Ovary (tissue), 9 donors: ENCODE data around the gene GAPT. TPM values are rescaled to one million over a fixed set of nuclear protein-coding genes. Genes with fewer than 3 reads are reported as not detected.

Experiments
- DNase-seq, 5 donors: peaks; one replicate each; pipeline ENCODE4 v3.0.0-alpha.2; 2019 to 2020
- H3K27ac ChIP-seq, 2 donors: fragments of 200-600 bp; one replicate each; pipeline versions ENCODE4 v1.5.1 to v1.8.0; 2019 to 2022
- H3K27me3 ChIP-seq: fragments of 200-600 bp; one replicate; pipeline ENCODE4 v1.8.0; 2022
- H3K36me3 ChIP-seq: fragments of 200-600 bp; sonication (generic); one replicate; pipeline ENCODE4 v1.5.1; 2019
- H3K4me1 ChIP-seq: one replicate; pipeline ENCODE4 v1.8.1; 2013; ENCODE audit warnings: mild to moderate bottlenecking, moderate library complexity; ENCODE audit not compliant: insufficient read depth
- H3K4me3 ChIP-seq: fragments of 200-600 bp; sonication (generic); one replicate; pipeline ENCODE4 v1.5.1; 2017
- H3K9me3 ChIP-seq, 2 donors: fragments of 200-600 bp in 1 of 2; sonication (generic) in 1 of 2; one replicate each; pipeline versions ENCODE4 v1.5.1 to v1.8.1; 2013 to 2019; ENCODE audit warnings: mild to moderate bottlenecking in 1 of 2, moderate library complexity in 1 of 2
- EP300 ChIP-seq: sonication (generic); formaldehyde crosslinking; IDR thresholded peaks from one replicate; pipeline ENCODE4 v1.6.1; 2017; ENCODE audit warnings: antibody characterized with exemption
- POLR2A ChIP-seq: fragments of 450-650 bp; IDR thresholded peaks from one replicate; pipeline ENCODE4 v1.6.1; 2017; ENCODE audit warnings: antibody characterized with exemption, mild to moderate bottlenecking, moderate library complexity
- WGBS, 3 donors: extraction: QIAGEN DNeasy Blood & Tissue Kit in 1 of 3; methylation state at CpG; one replicate each; pipeline versions ENCODE4 v1.1.5 to v1.1.7; 2013 to 2017; 5-methylcytosine and 5-hydroxymethylcytosine counted together
- intact Hi-C, 4 donors: fragments of 100-400 bp; cut with DNase I; formaldehyde crosslinking; loops; one replicate each; pipeline versions ENCODE4 v1.11.0 to v1.15.1; 2022 to 2023
- polyA plus RNA-seq, 2 donors: library from polyadenylated mRNA; stranded (reverse); fragments of 200-250 nt in 1 of 2; fragments of 350-450 nt in 1 of 2; fragmentation: Illumina TruSeq in 1 of 2; extraction: RNeasy Lipid Tissue Mini Kit (QIAGEN cat#74804) in 1 of 2; gene quantifications; one replicate each; pipeline ENCODE4 v1.2.3, GENCODE V29; 2013 to 2014
- total RNA-seq, 7 donors: library from RNA; depleted of rRNA in 2 of 7; stranded (reverse); fragments of >200 nt in 2 of 7; fragmentation: NEBNext Ultra II Directional in 3 of 7; extraction: Animal tissue kit (Norgen Biotek cat#: 25700) in 3 of 7; gene quantifications; one replicate each; pipeline versions ENCODE4 v1.1.0 to v1.2.4, GENCODE V29; 2016 to 2023
- TF ChIP-seq, protein P1 (sequence below), 3 donors: fragments of 450-650 bp in 2 of 3; fragments of 200-600 bp in 1 of 3; IDR thresholded peaks; one replicate each; pipeline versions ENCODE4 v1.5.1 to v1.8.0; 2016 to 2022; ENCODE audit warnings: antibody characterized with exemption in 3 of 3, mild to moderate bottlenecking in 1 of 3
- donor health status: DM: no; HTN: no; CAD: no; lungs with moderate emphysema.
- donor health status: DM: no; HTN: no; CAD: no.
- donor health status: Bipolar disorder and iron deficiency.
- donor health status: DM: yes; HTN: yes; CAD: no.
- donor health status: DM: no; HTN: no; CAD: no.
- donor health status: DM: yes; HTN: yes; CAD: no.

Gene GAPT
- total and polyA plus RNA-seq, 9 donors: 0.07 to 2.2 (median 0.50) TPM; not detected in 1

DNA sequence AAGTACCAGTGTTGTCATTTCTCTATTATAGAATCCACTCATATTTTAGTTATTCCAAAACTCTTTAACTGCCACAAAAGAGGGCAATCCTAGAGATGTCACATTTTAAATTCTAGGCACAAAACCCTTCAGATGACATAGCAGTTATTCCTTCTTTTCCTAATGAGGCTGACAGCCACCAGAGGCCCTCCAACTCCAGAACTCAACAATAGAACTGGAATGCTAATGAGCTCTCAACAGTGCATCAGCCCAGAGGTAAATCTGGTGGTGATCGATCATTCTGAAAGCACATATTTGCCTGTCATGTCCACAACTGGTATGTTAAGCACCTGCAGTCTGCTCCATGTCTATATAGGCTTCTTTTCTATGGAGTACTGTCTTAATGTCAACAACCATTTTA is 51.5 kb downstream of the GAPT start:
- intact Hi-C loops: no loop called here
- DNase-seq: no peak
- 84 to 92% (median 91%) methylated on average over 1 of the region's 1 CpG for WGBS, 3 donors
- no peaks in the 10 kb centered on the region for H3K36me3 ChIP-seq
- no peak overlapping the region for H3K4me3 ChIP-seq
- TF ChIP-seq, protein P1, sequence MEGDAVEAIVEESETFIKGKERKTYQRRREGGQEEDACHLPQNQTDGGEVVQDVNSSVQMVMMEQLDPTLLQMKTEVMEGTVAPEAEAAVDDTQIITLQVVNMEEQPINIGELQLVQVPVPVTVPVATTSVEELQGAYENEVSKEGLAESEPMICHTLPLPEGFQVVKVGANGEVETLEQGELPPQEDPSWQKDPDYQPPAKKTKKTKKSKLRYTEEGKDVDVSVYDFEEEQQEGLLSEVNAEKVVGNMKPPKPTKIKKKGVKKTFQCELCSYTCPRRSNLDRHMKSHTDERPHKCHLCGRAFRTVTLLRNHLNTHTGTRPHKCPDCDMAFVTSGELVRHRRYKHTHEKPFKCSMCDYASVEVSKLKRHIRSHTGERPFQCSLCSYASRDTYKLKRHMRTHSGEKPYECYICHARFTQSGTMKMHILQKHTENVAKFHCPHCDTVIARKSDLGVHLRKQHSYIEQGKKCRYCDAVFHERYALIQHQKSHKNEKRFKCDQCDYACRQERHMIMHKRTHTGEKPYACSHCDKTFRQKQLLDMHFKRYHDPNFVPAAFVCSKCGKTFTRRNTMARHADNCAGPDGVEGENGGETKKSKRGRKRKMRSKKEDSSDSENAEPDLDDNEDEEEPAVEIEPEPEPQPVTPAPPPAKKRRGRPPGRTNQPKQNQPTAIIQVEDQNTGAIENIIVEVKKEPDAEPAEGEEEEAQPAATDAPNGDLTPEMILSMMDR (IDR thresholded peaks at IDR 0.05): no peak
- TF ChIP-seq POLR2A (no peak), EP300 (no peak)
- H3K9me3 ChIP-seq: no peaks in the 10 kb centered on the region
- H3K4me1 ChIP-seq: no peaks in the 10 kb centered on the region
- no peaks in the 10 kb centered on the region for H3K27me3 ChIP-seq
- no peak overlapping the region for H3K27ac ChIP-seq

DNA sequence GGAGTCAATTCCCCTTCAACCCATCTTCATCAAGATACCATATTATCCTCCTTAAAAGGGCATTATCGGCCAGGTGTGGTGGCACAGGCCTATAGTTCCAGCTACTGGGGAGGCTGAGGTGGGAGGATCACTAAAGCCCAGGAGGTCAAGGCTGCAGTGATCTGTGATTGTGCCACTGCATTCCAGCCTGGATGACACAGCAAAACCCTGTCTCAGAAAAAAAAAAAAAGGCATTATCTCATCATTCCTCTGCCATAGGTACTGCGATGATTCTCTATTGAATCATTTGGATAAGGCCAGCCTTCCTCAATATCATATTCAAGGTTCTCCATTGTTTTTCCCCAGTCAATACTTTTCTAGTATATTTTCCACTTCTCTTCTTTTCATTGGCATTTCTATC is 52.5 kb downstream of the GAPT start:
- H3K27ac ChIP-seq: no peak overlapping the region
- H3K36me3 ChIP-seq: no peaks in the 10 kb centered on the region
- no peaks in the 10 kb centered on the region for H3K27me3 ChIP-seq
- H3K4me1 ChIP-seq: no peaks in the 10 kb centered on the region
- H3K4me3 ChIP-seq: no peak overlapping the region
- TF ChIP-seq, protein P1 (IDR thresholded peaks at IDR 0.05): no peak
- no peak for TF ChIP-seq POLR2A
- intact Hi-C loops: no loop called here
- 84 to 92% (median 85%) methylated on average over 2 of the region's 2 CpGs for WGBS, 3 donors
- DNase-seq: no peak
- no peaks in the 10 kb centered on the region for H3K9me3 ChIP-seq

DNA sequence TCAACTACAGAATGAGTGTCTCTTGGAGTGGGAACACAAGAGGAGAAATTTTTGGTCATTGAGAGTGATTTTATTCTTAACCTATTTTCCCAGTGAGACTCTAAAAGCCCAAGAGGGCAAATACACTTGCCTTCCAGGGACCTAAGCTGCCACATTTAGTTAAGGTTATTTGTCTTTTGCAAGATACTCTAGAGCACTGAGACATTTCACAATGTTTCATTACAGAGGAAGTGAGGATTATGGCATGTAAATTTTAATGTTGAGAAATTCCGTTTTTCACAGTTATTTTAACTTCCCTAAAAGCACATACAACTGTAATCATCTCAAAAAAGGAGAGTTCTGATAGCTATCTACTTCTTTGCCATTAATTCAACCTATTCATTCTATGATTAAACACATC is 53.0 kb downstream of the GAPT start:
- TF ChIP-seq EP300 (no peak), POLR2A (no peak)
- TF ChIP-seq, protein P1 (IDR thresholded peaks at IDR 0.05): no peak
- WGBS, 3 donors: 62 to 79% (median 74%) methylated on average over 1 of the region's 1 CpG
- DNase-seq: no peak
- Histone ChIP-seq H3K36me3 (no peaks in the 10 kb centered on the region), H3K27ac (no peak overlapping the region), H3K9me3 (no peaks in the 10 kb centered on the region), H3K4me1 (no peaks in the 10 kb centered on the region), H3K4me3 (no peak overlapping the region), H3K27me3 (no peaks in the 10 kb centered on the region)
- intact Hi-C loops: no loop called here

DNA sequence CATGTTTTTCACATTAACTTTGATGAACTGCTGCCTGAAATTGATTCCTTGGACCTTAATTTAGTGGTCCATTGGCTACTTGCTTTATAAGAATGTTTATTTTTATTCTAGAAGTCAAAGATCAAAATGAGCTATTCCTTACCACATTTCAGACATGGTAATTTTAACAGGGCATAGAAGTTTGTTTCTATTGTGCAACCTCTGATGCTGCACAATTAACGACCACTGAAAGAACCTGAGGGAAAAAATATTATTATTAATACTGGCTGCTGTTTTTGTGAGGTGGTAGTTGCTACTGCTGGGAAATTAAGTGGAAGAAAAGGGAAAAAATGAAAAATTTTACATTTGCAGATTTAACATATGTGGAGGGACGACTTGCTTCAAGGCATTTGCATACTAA is 53.7 kb downstream of the GAPT start:
- Histone ChIP-seq H3K4me1 (no peaks in the 10 kb centered on the region), H3K9me3 (no peaks in the 10 kb centered on the region), H3K36me3 (no peaks in the 10 kb centered on the region), H3K4me3 (no peak overlapping the region), H3K27me3 (no peaks in the 10 kb centered on the region), H3K27ac (no peak overlapping the region)
- intact Hi-C loops: no loop called here
- no peak for DNase-seq
- TF ChIP-seq, protein P1 (IDR thresholded peaks at IDR 0.05): no peak
- TF ChIP-seq POLR2A: no peak
- no peak for TF ChIP-seq EP300
- 61 to 65% (median 64%) methylated on average over 2 of the region's 2 CpGs for WGBS, 3 donors

DNA sequence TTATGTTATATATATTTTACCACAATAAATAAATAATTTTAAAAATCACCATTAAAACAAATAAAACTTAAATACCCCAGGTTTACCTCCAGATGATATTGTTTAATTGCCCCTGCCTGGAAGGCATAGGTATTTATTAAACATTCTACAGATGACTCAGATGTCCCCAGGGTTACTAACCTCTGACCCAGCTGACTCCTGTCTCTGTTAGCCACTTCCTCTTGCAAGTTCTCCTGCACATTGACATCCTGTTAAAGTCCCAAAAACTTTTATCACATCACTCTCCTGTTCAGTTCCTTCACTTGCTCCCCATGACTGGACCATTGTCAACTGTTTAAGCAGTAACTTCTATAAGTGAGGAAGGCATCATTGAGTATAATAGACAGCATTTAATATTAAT is 54.7 kb downstream of the GAPT start:
- H3K4me1 ChIP-seq: no peaks in the 10 kb centered on the region
- intact Hi-C loops: no loop called here
- H3K36me3 ChIP-seq: no peaks in the 10 kb centered on the region
- no peaks in the 10 kb centered on the region for H3K9me3 ChIP-seq
- no peak overlapping the region for H3K4me3 ChIP-seq
- TF ChIP-seq, protein P1 (IDR thresholded peaks at IDR 0.05): no peak
- TF ChIP-seq POLR2A: no peak
- no peak for TF ChIP-seq EP300
- H3K27ac ChIP-seq: no peak overlapping the region
- no peaks in the 10 kb centered on the region for H3K27me3 ChIP-seq
- no peak for DNase-seq
